GM12873 (cell line): Measurements from ENCODE around the gene TMEM151A.

Experiments used
- TF ChIP-seq, protein P1 (sequence below): IDR thresholded peaks from 2 replicates; pipeline ENCODE4 v1.5.1; 2012; ENCODE audit warnings: low read depth, mild to moderate bottlenecking, moderate library complexity, low read length, control low read depth; ENCODE audit not compliant: insufficient read depth; ENCODE audit errors: missing control alignments

The TMEM151A gene

DNA sequence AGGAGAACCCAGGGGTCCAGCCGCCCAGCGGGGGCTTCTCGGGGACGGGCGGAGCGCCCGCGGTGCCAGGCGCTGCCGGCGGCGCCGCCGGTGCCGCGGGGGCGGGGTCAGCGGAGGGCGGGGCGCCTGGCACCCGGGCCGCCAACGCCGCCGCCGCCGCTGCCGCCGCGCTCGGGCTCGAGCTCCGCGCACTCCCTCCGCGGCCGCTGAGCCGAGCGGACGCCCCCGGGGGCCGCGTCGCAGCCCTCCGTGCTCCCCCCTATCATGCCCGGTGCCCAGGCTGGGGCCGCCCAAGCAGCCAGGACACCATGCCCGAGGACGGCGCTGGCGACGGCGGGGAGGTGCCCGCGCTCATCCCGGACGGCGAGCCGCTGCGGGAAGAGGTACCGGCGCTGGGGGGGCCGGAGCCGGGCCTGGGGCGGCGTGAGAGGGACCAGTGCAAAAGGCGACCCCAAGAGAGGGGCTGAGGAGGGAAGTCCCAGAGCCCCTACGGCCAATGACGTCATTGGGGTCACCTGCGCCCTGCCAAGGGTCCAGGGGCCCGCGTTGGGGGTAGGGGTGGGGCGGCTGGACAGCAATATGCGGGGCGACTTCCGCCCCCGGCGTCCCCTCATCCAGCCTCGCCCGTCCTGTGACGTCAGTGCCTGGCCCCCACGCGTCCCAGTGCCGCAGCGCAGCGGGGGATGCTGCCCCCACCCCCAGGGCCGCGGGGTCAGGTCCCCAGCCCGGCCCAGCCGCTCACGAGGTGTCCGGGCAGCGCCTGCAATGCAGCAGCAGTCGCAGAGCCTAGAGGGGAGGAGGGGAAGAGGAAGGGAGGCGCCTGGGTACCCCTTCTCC, at the start of gene TMEM151A:
TMEM151A (plus strand) TSS at position 189 of the 837 bp plus-strand sequence; CDS start at position 309, 120 bp downstream.
- TF ChIP-seq, protein P1, sequence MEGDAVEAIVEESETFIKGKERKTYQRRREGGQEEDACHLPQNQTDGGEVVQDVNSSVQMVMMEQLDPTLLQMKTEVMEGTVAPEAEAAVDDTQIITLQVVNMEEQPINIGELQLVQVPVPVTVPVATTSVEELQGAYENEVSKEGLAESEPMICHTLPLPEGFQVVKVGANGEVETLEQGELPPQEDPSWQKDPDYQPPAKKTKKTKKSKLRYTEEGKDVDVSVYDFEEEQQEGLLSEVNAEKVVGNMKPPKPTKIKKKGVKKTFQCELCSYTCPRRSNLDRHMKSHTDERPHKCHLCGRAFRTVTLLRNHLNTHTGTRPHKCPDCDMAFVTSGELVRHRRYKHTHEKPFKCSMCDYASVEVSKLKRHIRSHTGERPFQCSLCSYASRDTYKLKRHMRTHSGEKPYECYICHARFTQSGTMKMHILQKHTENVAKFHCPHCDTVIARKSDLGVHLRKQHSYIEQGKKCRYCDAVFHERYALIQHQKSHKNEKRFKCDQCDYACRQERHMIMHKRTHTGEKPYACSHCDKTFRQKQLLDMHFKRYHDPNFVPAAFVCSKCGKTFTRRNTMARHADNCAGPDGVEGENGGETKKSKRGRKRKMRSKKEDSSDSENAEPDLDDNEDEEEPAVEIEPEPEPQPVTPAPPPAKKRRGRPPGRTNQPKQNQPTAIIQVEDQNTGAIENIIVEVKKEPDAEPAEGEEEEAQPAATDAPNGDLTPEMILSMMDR, result no peak

DNA sequence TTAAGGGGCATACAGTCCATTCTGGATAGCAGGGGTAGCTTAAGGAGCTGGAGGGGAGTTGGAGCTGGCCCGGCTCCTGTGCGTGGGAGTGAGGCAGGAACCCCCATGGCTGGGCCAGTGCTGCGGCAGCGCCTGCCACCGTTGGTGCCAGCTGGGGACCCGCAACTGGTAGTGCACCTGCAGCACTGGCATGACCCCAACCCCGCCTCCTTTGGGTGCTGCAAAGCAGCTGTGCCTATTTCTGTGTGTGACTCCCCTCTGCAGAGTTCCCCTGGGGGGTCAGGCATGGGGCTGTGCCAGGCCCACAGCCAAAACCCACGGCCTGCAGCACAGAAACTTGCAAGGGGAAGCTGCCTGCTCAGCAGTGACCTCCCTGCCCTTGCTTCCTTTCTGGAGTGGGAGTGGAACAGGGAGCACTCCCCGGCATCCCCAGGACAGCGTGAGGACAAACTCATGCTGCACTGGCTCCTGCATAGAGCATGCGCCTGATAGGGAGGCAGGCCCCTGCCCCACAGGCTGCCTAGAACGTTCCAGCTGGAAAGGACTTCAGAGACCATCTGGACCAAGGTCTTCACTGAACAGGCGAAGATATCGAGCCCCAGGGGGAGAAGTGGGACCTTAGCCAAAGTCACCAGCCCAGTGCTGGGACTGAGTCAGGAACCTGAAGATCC, 49.5 kb upstream of the TMEM151A start:
- TF ChIP-seq, protein P1, result no peak

DNA sequence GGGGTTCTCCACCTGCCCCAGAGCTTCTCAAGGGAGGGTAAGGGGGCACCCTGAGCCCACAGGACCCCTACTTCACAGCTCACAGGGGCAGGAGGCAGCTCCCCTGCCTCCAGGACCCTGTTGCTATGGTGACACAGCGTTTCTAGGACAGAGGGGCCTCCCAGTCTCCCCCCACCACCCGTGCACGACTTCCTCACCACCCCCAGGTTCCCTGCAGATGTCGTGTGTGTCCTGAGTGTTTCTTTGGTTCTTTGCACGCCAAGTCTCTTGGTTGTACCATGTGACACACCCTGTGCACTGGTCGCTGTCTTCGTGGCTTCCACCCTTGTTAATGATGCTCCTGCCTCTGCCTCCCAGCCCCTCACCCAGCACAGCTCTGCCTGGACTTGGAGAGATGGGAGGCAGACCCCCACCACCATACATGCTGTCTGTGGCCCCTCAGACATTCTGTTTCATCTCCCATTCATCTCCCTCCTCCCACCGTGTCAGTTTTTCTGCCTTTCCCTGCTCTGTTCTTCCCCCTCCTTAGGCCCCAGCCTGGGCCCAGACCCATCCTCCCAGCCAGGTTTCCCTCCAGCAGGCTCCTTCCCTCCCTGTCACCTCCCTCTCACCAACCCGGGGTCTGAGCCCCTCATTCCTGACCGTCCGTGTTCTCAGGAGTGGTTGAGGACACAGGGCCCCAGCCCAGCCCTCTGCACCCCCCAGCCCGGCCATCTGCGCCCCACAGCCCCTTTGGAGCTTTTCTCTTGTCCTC, 47.7 kb upstream of the TMEM151A start:
- TF ChIP-seq, protein P1, result no peak

DNA sequence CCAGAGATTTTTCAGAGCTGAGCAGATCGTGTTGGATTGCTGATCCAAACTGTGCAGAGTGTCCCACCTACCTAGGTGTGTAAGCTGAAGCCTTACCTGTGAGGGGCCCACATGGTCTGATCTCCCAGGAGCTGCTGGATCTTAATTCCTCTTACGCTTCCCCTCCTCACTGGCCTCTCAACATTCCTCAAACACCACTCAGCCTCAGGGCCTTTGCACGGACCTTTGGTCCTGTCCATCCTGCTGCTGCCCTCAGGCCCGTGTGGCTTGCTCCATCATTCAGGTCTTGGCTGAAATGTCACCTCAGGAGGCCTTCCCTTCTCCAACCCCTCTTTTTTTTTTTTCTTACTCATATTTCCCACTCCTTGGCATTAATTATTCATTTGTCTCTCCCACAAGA, 44.4 kb upstream of the TMEM151A start:
- TF ChIP-seq, protein P1, result no peak

DNA sequence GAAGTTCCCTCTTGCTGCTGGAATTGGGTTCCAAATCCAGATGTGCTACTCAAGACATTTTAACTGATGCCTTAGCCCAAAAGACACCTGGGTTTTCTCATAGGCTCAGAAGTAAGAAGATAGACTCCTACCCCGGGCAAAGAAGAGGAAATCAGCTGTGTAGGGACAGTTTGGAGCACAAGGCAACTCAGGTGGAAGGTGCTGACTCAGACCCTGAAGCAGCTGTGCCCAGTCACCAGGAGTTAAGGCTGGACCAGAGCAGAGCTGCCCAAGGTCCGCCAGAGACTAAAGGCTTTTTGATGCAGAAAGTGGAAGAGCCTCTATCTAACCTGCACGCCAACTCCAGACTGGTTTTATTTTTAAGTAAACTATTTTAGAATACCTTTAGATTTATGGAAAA, 43.9 kb upstream of the TMEM151A start:
- TF ChIP-seq, protein P1, result no peak

DNA sequence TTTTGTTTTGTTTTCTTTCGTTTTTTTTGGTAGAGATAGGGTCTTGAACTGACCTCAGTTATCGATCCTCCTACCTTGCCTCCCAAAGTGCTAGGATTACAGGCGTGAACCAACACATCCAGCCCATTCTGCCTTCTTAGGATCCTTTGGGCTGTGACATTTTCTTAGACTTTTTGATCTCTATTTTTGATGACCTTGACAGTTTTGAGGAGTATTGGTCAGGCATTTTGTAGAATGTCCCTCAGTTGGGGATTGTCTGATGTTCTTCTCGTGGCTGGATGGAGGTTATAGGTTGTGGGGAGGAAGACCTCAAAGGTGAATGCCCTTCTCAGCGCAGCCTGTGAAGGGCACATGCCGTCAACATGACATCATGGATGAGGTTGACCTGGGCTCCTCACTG, 42.8 kb upstream of the TMEM151A start:
- TF ChIP-seq, protein P1, result no peak

DNA sequence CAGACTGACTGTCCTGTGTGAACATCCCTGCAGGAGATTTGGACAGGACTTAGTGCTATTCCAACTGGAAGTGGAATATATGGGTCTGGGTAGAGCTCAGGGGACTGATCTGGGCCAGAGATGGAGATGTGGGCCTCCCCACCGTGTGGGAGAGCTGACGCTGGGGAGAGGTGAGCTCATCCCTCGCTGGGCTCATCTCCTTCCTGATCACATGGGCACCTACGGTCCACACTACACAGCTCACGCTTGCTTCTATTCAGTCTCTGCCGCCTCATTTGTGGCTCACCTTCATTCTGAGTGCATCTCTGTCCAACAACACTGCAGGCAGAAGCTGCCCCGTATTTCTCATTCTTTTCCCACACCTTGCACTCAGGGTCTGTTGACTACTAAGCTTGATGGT, 39.9 kb upstream of the TMEM151A start:
- TF ChIP-seq, protein P1, result no peak
